IPS-20b (cell line): Measurements from ENCODE around the gene MEIS3.
"Not testable (repeated sequence)": the region's sequence is repeated elsewhere in the genome, so short reads cannot be mapped to it uniquely, and the experiment has no call there.

Experiments used
- H3K27ac ChIP-seq: one replicate; pipeline ENCODE4 v1.5.1; 2013; ENCODE audit warnings: low read length
- H3K27me3 ChIP-seq: 2 replicates; pipeline ENCODE4 v1.6.1; 2013; ENCODE audit warnings: mild to moderate bottlenecking, low read length, inconsistent platforms; ENCODE audit not compliant: insufficient read depth
- H3K36me3 ChIP-seq: 2 replicates; pipeline ENCODE4 v1.6.1; 2013; ENCODE audit warnings: low read depth, mild to moderate bottlenecking, inconsistent platforms, low read length, moderate library complexity; ENCODE audit not compliant: insufficient read depth
- H3K4me1 ChIP-seq: 2 replicates; pipeline ENCODE4 v1.6.1; 2013; ENCODE audit warnings: mild to moderate bottlenecking, control low read depth, inconsistent platforms, low read length, moderate library complexity; ENCODE audit not compliant: insufficient read depth
- H3K4me3 ChIP-seq: 2 replicates; pipeline ENCODE4 v1.5.1; 2013; ENCODE audit warnings: mild to moderate bottlenecking, low read length, inconsistent platforms
- H3K9ac ChIP-seq: 2 replicates; pipeline ENCODE4 v1.6.1; 2013; ENCODE audit warnings: low read depth, mild to moderate bottlenecking, inconsistent platforms, low read length, moderate library complexity
- H3K9me3 ChIP-seq: 2 replicates; pipeline ENCODE4 v1.6.1; 2013; ENCODE audit warnings: mild to moderate bottlenecking, low read depth, low read length, inconsistent platforms; ENCODE audit not compliant: insufficient read depth

MEIS3 gene

GRCh38 chr19:47390533-47391488 lies 28.5 kb downstream of the MEIS3 start:
- H3K27ac ChIP-seq = no peak overlapping the region
- no peak overlapping the region for H3K9ac ChIP-seq
- no peaks in the 10 kb centered on the region for H3K36me3 ChIP-seq
- no peaks in the 10 kb centered on the region for H3K4me1 ChIP-seq
- H3K9me3 ChIP-seq = no peaks in the 10 kb centered on the region
- no peak overlapping the region for H3K4me3 ChIP-seq
- no peaks in the 10 kb centered on the region for H3K27me3 ChIP-seq

GRCh38 chr19:47389150-47389556 lies 30.2 kb downstream of the MEIS3 start:
- no peak overlapping the region for H3K9ac ChIP-seq
- no peaks in the 10 kb centered on the region for H3K4me1 ChIP-seq
- H3K27ac ChIP-seq = no peak overlapping the region
- H3K4me3 ChIP-seq = no peak overlapping the region
- H3K27me3 ChIP-seq = no peaks in the 10 kb centered on the region
- H3K9me3 ChIP-seq = no peaks in the 10 kb centered on the region
- H3K36me3 ChIP-seq = no peaks in the 10 kb centered on the region

- H3K4me3 ChIP-seq, H3K36me3 ChIP-seq, H3K9me3 ChIP-seq, H3K4me1 ChIP-seq, H3K27ac ChIP-seq, H3K9ac ChIP-seq, H3K27me3 ChIP-seq: not testable (repeated sequence)
These were observed 30.6 kb downstream of the MEIS3 start for GRCh38 chr19:47388721-47389120.

GRCh38 chr19:47387623-47388022 lies 31.7 kb downstream of the MEIS3 start:
- H3K4me3 ChIP-seq, H3K4me1 ChIP-seq, H3K9ac ChIP-seq, H3K27me3 ChIP-seq, H3K9me3 ChIP-seq, H3K36me3 ChIP-seq, H3K27ac ChIP-seq: not testable (repeated sequence)

- not testable (repeated sequence) for H3K27ac ChIP-seq, H3K4me3 ChIP-seq, H3K9ac ChIP-seq, H3K4me1 ChIP-seq, H3K27me3 ChIP-seq, H3K36me3 ChIP-seq, H3K9me3 ChIP-seq
These were observed 32.7 kb downstream of the MEIS3 start for GRCh38 chr19:47386582-47386981.

- H3K36me3 ChIP-seq = peaks cover 29% of the 10 kb centered on the region
- H3K9ac ChIP-seq, H3K27me3 ChIP-seq, H3K4me3 ChIP-seq, H3K27ac ChIP-seq, H3K9me3 ChIP-seq, H3K4me1 ChIP-seq: not testable (repeated sequence)
These were observed 34.8 kb downstream of the MEIS3 start for GRCh38 chr19:47384533-47384932.

GRCh38 chr19:47383890-47384289 lies 35.4 kb downstream of the MEIS3 start:
- H3K4me1 ChIP-seq, H3K9me3 ChIP-seq: not testable (repeated sequence)

GRCh38 chr19:47381653-47382279 lies 37.6 kb downstream of the MEIS3 start:
- no peak overlapping the region for H3K9ac ChIP-seq

More at GRCh38 chr19:47383890-47384289, 35.4 kb downstream of the MEIS3 start:
- H3K9ac ChIP-seq, H3K27ac ChIP-seq, H3K27me3 ChIP-seq, H3K4me3 ChIP-seq: not testable (repeated sequence)
- H3K36me3 ChIP-seq = peaks cover 34% of the 10 kb centered on the region

GRCh38 chr19:47381121-47381520 lies 38.2 kb downstream of the MEIS3 start:
- H3K9me3 ChIP-seq = no peaks in the 10 kb centered on the region
- peaks cover 60% of the 10 kb centered on the region for H3K36me3 ChIP-seq
- H3K4me1 ChIP-seq = no peaks in the 10 kb centered on the region
- H3K27me3 ChIP-seq = no peaks in the 10 kb centered on the region
- no peak overlapping the region for H3K27ac ChIP-seq
- H3K4me3 ChIP-seq = no peak overlapping the region
- H3K9ac ChIP-seq = no peak overlapping the region

More at GRCh38 chr19:47381653-47382279, 37.6 kb downstream of the MEIS3 start:
- H3K36me3 ChIP-seq = peaks cover 54% of the 10 kb centered on the region
- H3K4me1 ChIP-seq = no peaks in the 10 kb centered on the region
- H3K27ac ChIP-seq = no peak overlapping the region
- no peaks in the 10 kb centered on the region for H3K27me3 ChIP-seq
- no peaks in the 10 kb centered on the region for H3K9me3 ChIP-seq
- H3K4me3 ChIP-seq = no peak overlapping the region

- Histone ChIP-seq H3K27ac (no peak overlapping the region), H3K4me1 (no peaks in the 10 kb centered on the region)
These were observed 38.8 kb downstream of the MEIS3 start for GRCh38 chr19:47380559-47380958.

GRCh38 chr19:47379381-47379938 lies 39.9 kb downstream of the MEIS3 start:
- H3K9ac ChIP-seq = no peak overlapping the region
- no peak overlapping the region for H3K4me3 ChIP-seq
- peaks cover 75% of the 10 kb centered on the region for H3K36me3 ChIP-seq

More at GRCh38 chr19:47380559-47380958, 38.8 kb downstream of the MEIS3 start:
- Histone ChIP-seq H3K27me3 (no peaks in the 10 kb centered on the region), H3K4me3 (no peak overlapping the region), H3K9me3 (no peaks in the 10 kb centered on the region), H3K9ac (no peak overlapping the region), H3K36me3 (peaks cover 66% of the 10 kb centered on the region)

GRCh38 chr19:47378246-47378645 lies 41.1 kb downstream of the MEIS3 start:
- H3K27me3 ChIP-seq = no peaks in the 10 kb centered on the region
- H3K27ac ChIP-seq = no peak overlapping the region
- no peaks in the 10 kb centered on the region for H3K4me1 ChIP-seq
- H3K9ac ChIP-seq = no peak overlapping the region
- H3K36me3 ChIP-seq = peaks cover 88% of the 10 kb centered on the region
- H3K4me3 ChIP-seq = no peak overlapping the region
- no peaks in the 10 kb centered on the region for H3K9me3 ChIP-seq

More at GRCh38 chr19:47379381-47379938, 39.9 kb downstream of the MEIS3 start:
- Histone ChIP-seq H3K4me1 (no peaks in the 10 kb centered on the region), H3K27me3 (no peaks in the 10 kb centered on the region), H3K9me3 (no peaks in the 10 kb centered on the region), H3K27ac (no peak overlapping the region)
